Measurements from ENCODE around the gene PCYT2.

- TF ChIP-seq EZH2 (IDR thresholded peaks at IDR 0.05; ENCODE audit: low read length, missing control alignments) (no peak), CTCF (conservative IDR thresholded peaks at IDR 0.05 in 1 of 2, IDR thresholded peaks at IDR 0.05 in 1 of 2; ENCODE audit: low read depth in 1 of 2, low read length in 2 of 2) (no peak)
Measured at GRCh38 chr17:81898885-81899284, 12.3 kb downstream of the PCYT2 start.
